ENCODE results near the gene MTHFD1L.

MTHFD1L gene

GRCh38 chr6:150930841-150931240, 65.3 kb downstream of the MTHFD1L start:
- in situ Hi-C loops (cut with HindIII; ENCODE audit: low sequenced_read_pairs) = no loop called here

GRCh38 chr6:150931405-150931804, 65.9 kb downstream of the MTHFD1L start:
- in situ Hi-C loops (cut with HindIII; ENCODE audit: low sequenced_read_pairs) = no loop called here

DNA sequence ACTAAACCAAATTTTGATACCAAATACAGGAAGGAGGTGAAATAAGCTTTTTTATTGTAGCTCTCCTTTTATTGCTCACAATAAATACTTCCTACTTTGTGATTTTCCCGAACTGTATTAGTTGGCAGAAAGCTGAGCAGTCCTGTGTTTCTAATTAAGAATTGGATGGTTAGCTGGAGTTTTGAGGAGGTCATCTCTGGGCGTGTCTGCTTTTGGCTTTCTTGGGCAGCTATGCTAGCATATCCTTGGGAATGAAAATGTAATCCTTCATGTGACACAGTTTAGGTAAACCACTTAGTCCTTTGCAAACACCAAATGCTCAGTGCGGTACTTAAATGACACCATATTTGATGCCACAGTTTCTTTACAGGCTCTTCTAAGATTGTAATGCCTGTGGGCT, 67.5 kb downstream of the MTHFD1L start:
- in situ Hi-C loops (cut with HindIII; ENCODE audit: low sequenced_read_pairs) = no loop called here

DNA sequence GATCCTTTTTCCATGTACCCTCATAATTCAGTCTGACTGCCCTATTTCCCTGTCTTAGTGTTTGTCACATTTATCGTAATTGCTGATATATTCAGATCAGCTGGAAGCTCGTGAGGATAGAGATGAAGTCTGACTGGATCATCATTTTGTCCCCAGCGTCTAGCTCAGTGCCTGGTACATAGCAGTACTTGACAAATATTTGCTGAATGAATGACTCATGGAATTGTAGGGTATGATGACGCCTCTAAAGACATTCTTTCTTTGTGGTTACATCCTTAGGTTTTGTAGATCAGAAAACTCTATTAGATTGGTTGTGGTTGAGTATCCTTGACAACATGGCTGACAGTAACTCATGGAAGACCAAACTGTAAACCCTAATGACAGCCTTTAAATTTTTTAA, 68.9 kb downstream of the MTHFD1L start:
- in situ Hi-C loops (cut with HindIII; ENCODE audit: low sequenced_read_pairs) = no loop called here

GRCh38 chr6:150936021-150936555, 70.6 kb downstream of the MTHFD1L start:
- in situ Hi-C loops (cut with HindIII; ENCODE audit: low sequenced_read_pairs) = no loop called here

GRCh38 chr6:150937132-150937906, 71.8 kb downstream of the MTHFD1L start:
- in situ Hi-C loops (cut with HindIII; ENCODE audit: low sequenced_read_pairs) = no loop called here

GRCh38 chr6:150939399-150939798, 73.9 kb downstream of the MTHFD1L start:
- in situ Hi-C loops (cut with HindIII; ENCODE audit: low sequenced_read_pairs) = no loop called here

GRCh38 chr6:150940941-150941340, 75.4 kb downstream of the MTHFD1L start:
- in situ Hi-C loops (cut with HindIII; ENCODE audit: low sequenced_read_pairs) = no loop called here

DNA sequence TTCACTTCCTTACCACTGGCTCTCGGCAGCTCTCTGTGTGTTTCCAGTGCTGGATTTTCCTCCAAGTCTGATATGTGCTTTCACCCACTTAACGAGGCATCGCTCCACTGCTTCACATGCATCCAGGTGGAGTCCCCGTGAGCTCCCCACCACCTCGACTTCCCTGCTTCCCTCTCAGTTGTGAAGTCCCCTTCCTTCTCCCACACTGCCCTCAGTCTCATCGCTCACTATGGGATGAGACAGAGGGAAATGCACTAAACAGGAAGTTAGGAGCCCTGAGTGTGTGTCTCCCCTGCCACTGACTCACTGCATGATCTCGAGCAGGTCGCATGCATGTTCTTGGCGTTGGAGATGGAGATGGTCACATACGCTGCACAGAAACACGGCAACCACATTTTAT, 84.0 kb downstream of the MTHFD1L start:
- in situ Hi-C loops (cut with HindIII; ENCODE audit: low sequenced_read_pairs) = no loop called here

DNA sequence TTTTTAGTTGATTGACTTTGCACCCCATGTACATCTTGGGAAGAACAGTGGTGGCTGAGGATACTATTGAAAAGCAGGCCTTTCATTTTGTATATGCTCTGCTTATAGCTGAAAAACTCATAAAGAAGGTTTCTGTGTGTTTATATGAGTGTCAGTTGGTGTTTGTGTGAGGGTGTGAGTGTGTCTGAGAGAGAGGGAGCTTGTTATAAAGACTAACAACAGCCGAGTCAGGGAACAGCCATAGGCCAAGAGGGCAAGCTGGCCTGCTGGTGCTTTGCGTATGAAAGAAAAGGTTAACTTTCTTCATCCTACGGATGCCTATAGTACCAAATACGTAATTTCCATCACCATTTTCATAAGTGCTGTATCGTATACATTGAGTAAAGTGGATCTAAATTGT, 88.3 kb downstream of the MTHFD1L start:
- in situ Hi-C loops (cut with HindIII; ENCODE audit: low sequenced_read_pairs) = no loop called here

DNA sequence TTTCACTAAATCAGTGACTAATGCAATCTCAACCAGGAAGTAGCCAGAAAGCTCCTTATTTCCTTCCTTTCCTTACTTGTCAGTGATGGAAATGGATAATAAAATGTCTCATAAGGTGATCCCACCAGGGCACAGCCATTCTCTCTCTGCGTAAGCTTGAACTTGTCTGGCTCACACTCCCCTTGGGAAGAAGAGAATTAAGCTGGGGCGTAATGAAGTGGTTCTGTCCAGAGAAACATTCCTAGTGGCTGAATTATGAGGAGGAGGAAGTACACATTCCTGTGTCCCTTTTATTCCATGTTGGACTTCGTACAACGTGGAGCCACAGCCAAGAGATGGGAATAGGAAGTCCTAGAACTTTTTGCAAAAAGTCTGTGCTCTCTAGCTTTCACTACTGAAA, 93.7 kb downstream of the MTHFD1L start:
- in situ Hi-C loops (cut with HindIII; ENCODE audit: low sequenced_read_pairs) = loop anchor here (5.0 kb wide), 1 partner anchor 62 kb away; no protein-coding TSS in a partner anchor

DNA sequence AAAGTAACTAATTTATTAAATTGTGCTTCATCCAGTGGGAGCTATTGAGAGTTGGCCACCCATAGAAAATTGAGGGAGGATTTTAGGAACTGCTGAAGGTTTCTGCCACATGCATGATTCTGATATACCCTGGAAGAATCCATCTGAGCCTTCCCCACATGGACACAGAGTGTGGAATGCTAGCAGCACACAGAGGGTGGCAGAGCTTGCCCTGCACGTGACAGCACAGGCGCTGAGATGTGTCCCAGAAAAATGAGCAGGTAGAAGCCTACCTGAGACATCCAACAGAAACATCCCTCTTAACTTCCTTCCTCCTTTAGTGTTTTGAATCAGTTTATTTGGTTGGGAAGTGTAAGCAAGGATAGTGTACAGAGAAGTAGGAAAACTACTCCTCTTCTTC, 96.9 kb downstream of the MTHFD1L start:
- in situ Hi-C loops (cut with HindIII; ENCODE audit: low sequenced_read_pairs) = no loop called here

- in situ Hi-C loops (cut with HindIII; ENCODE audit: low sequenced_read_pairs) = no loop called here
Measured at GRCh38 chr6:150964765-150965164, 99.3 kb downstream of the MTHFD1L start.

DNA sequence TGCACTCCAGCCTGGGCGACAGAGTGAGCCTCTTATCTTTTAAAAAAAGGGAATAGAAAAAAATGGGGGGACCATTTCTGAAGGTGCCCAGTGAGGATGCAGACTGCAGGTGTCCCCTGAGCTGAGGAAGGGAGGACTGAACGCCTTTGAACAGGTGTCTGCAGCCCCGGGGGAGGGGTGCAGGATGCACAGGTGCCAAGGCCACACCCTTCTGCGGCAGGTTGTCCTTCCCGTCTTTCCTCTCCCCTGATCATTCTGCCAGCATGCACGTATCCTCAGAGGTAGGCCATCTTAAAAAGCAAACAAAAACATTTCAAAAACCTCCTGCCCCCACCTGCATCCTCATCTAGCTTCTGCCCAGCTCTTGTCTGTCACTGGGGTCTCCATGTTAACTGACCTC, 101.3 kb downstream of the MTHFD1L start:
- in situ Hi-C loops (cut with HindIII; ENCODE audit: low sequenced_read_pairs) = no loop called here

DNA sequence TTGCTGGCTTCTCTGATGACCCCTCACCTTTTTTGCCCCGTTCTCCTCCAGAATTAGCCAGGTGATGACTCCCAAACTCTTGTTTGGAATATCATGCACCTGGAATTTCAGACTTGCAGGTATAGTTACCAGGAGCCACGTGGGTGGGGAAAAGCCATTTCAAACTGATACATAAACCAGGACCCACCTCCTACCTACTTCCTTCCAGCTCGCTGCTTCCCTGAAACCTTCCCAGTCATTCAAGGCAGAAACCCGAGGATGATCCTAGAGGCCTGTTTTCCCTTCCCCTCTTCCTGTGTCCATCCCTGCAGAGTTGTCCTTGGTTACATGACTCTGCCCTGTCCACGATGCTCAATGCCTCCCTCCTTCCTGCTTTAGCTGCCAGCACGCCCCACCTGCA, 101.9 kb downstream of the MTHFD1L start:
- in situ Hi-C loops (cut with HindIII; ENCODE audit: low sequenced_read_pairs) = no loop called here

DNA sequence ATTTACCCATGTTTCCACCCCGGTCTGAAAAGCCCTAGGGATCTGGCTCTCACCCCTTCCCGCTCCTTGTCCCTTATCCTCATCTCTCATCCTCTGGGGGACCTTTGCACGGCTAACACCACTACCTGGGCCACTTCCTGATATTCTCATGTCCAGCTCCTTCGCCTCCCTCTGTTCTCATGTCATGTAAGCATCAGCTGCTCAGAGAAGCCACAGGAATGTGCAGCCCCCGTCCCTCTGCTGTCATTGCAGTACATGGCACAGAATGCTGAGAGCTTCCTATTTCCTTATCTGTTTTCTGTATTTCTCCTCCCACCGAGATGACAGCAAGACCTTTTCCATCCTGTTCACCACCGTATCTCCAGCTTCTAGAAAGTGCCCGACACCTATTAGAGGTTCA, 102.4 kb downstream of the MTHFD1L start:
- in situ Hi-C loops (cut with HindIII; ENCODE audit: low sequenced_read_pairs) = no loop called here

GRCh38 chr6:150969901-150970300, 104.4 kb downstream of the MTHFD1L start:
- in situ Hi-C loops (cut with HindIII; ENCODE audit: low sequenced_read_pairs) = no loop called here

DNA sequence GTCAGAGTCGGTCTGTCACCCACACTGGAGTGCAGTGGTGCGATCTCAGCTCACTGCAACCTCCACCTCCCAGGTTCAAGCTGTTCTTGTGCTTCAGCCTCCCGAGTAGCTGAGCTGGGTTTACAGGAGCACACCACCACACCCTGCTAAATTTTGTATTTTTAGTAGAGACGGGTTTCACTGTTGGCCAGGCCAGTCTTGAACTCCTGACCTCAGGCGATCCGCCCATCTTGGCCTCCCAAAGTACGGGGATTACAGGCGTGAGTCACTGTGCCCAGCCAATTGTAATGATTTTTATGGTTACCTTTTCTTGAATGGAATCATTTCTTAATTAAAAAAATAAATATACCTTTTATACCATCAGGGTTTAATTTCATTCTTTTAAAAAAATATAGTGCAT, 105.7 kb downstream of the MTHFD1L start:
- in situ Hi-C loops (cut with HindIII; ENCODE audit: low sequenced_read_pairs) = no loop called here

DNA sequence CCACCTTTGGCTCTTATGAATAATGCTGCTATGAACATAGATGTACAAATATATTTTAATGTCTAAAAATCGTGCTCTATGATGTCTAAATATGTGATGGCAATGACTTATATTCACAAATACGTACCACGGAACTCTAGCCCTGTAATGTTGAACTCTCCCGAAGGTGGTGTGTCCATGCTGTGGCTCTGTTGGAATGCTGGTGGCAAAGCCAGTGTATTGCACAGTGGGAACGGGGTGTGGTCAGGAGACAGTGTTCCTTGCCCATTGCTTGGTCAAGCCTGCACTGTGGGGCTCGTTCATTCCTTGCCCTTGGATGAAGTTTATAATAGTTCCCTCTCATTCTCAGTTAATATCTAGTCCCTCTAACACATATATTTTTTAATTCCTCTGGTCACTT, 109.6 kb downstream of the MTHFD1L start:
- in situ Hi-C loops (cut with HindIII; ENCODE audit: low sequenced_read_pairs) = no loop called here

- in situ Hi-C loops (cut with HindIII; ENCODE audit: low sequenced_read_pairs) = no loop called here
Measured at GRCh38 chr6:150977281-150977680, 111.8 kb downstream of the MTHFD1L start.

DNA sequence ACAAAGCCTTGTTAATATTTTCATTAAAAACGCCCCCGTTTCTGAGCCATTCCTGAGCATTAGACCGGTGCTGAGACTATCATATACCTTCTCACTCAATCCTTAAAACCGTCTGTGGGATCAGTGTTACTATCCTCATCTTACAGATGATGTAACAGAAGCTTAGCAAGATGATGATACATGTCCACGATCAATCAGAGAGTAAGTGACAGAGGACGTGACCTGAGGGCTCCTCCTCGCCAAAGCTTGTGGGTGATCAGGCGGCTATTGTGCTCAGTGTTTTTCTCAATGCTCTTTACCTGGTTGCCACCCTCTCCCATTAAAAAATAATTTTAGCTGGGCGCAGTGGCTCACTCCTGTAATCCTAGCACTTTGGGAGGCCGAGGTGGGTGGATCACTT, 113.1 kb downstream of the MTHFD1L start:
- in situ Hi-C loops (cut with HindIII; ENCODE audit: low sequenced_read_pairs) = no loop called here

DNA sequence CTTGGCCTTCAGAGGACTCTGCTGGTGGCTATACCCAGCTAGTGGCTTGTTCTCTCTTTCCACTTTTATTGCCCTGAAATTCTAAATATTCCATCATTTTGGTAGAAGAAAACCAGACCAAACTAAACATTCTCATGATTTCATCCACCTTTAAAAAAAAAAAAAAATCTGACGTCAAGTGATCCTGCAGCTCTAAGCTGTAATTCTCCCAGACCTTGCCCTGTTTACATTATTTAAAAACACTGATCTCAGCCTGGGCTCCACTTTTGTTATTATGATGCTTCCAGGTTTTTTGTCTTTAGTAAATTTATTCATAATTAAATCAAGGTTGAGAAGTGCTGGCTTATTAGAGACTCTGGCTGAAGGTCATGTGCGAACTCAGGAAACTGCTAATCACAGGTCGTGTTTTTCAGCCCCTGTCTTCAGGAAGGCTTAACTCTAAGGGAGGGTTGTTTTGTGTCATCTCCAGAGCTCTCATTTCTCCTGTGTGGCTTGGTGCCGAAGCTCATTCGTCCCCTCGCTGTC, 114.4 kb downstream of the MTHFD1L start:
- in situ Hi-C loops (cut with HindIII; ENCODE audit: low sequenced_read_pairs) = no loop called here

GRCh38 chr6:150981095-150981494, 115.6 kb downstream of the MTHFD1L start:
- in situ Hi-C loops (cut with HindIII; ENCODE audit: low sequenced_read_pairs) = no loop called here
